T-cell (primary cell): Measurements from ENCODE around the gene TPH2. TPM values are rescaled to one million over a fixed set of nuclear protein-coding genes. Genes with fewer than 3 reads are reported as not detected.

ENCODE experiments used
- ATAC-seq, 4 experiments: fragments of 200-7000 bp in 3 of 4; fragments of 150-1000 bp in 1 of 4; cut with Tn5 transposase; replicated peaks in 1 of 4; 1 replicate in 3 of 4; 2 replicates in 1 of 4; pipeline ENCODE4 v1.10.0; 2021; ENCODE audit warnings: moderate library complexity in 3 of 4, mild to moderate bottlenecking in 2 of 4, moderate number of reproducible peaks in 1 of 4
- CTCF ChIA-PET, 2 donors: fragments of 300-600 bp; sonication (Branson Sonifier 250); formaldehyde crosslinking; loops; one replicate each; lab custom pipeline; 2022; ENCODE audit warnings: antibody characterized with exemption in 2 of 2; lab: Charles Lee
- POLR2A ChIA-PET, 2 donors: fragments of 300-600 bp; sonication (Branson Sonifier 250); formaldehyde crosslinking; loops; one replicate each; lab custom pipeline; 2022; ENCODE audit warnings: antibody characterized with exemption in 2 of 2; lab: Charles Lee
- DNase-seq, 35 experiments: peaks; one replicate each; pipeline versions ENCODE4 v3.0.0 to v3.0.0-alpha.2; 2013 to 2023
- H3K27ac ChIP-seq: one replicate; pipeline ENCODE4 v1.5.1; 2013; ENCODE audit warnings: low read length
- H3K27me3 ChIP-seq, 2 experiments: replicated peaks in 1 of 2; 1 replicate in 1 of 2; 2 replicates in 1 of 2; pipeline versions ENCODE4 v1.6.1 to v1.7.0; 2013; ENCODE audit warnings: low read length in 1 of 2, mixed read lengths in 1 of 2; ENCODE audit not compliant: control insufficient read depth in 2 of 2, insufficient read depth in 2 of 2; ENCODE audit errors: extremely low read depth in 1 of 2
- H3K36me3 ChIP-seq, 2 donors: 1 replicate in 1 of 2; 2 replicates in 1 of 2; pipeline versions ENCODE4 v1.6.1 to v1.7.0; 2013; ENCODE audit warnings: low read length in 1 of 2; ENCODE audit not compliant: control insufficient read depth in 2 of 2, insufficient read depth in 1 of 2; ENCODE audit errors: extremely low read depth in 1 of 2
- H3K4me1 ChIP-seq, 2 experiments: 1 replicate in 1 of 2; 2 replicates in 1 of 2; pipeline versions ENCODE4 v1.6.1 to v1.7.0; 2013; ENCODE audit warnings: low read length in 2 of 2, mixed read lengths in 1 of 2; ENCODE audit not compliant: insufficient read depth in 2 of 2, control insufficient read depth in 1 of 2; ENCODE audit errors: extremely low read depth in 1 of 2
- H3K4me3 ChIP-seq, 2 donors: 1 replicate in 1 of 2; 2 replicates in 1 of 2; pipeline versions ENCODE4 v1.5.1 to v1.7.0; 2013; ENCODE audit warnings: mild to moderate bottlenecking in 2 of 2, low read length in 1 of 2, moderate library complexity in 1 of 2; ENCODE audit not compliant: control insufficient read depth in 1 of 2; ENCODE audit errors: extremely low read depth in 1 of 2
- H3K9me3 ChIP-seq: 2 replicates; pipeline ENCODE4 v1.7.0; 2013
- H3K27ac Mint-ChIP-seq, 2 donors: one replicate each; pipeline ENCODE4 v1.8.0; 2020 to 2021; ENCODE audit warnings: mild to moderate bottlenecking in 2 of 2, mixed read lengths in 2 of 2
- H3K27me3 Mint-ChIP-seq, 2 donors: one replicate each; pipeline ENCODE4 v1.8.0; 2021 to 2022; ENCODE audit warnings: mixed read lengths in 2 of 2
- H3K36me3 Mint-ChIP-seq: one replicate; pipeline ENCODE4 v1.8.0; 2021; ENCODE audit warnings: mixed read lengths
- H3K4me1 Mint-ChIP-seq, 3 donors: one replicate each; pipeline ENCODE4 v1.8.0; 2020 to 2022; ENCODE audit warnings: mixed read lengths in 3 of 3, mild to moderate bottlenecking in 1 of 3
- H3K4me3 Mint-ChIP-seq, 3 donors: one replicate each; pipeline ENCODE4 v1.8.0; 2020 to 2022; ENCODE audit warnings: mild to moderate bottlenecking in 3 of 3, mixed read lengths in 3 of 3, moderate library complexity in 3 of 3
- H3K9me3 Mint-ChIP-seq, 3 donors: one replicate each; pipeline ENCODE4 v1.8.0; 2020 to 2022; ENCODE audit warnings: mixed read lengths in 3 of 3
- WGBS: methylation state at CpG from one replicate; pipeline ENCODE4 v1.1.5; 2013; ENCODE audit warnings: missing lambda C conversion rate; ENCODE audit not compliant: insufficient coverage; 5-methylcytosine and 5-hydroxymethylcytosine counted together
- total RNA-seq, 35 experiments: library from RNA in 6 of 35; stranded (reverse) in 6 of 35; fragments of 120-200 nt in 1 of 35; gene quantifications; one replicate each; pipeline versions ENCODE4 v1.2.1 to v1.2.4 and lab custom pipeline; 2013 to 2026

Gene TPH2
- total RNA-seq, 5 donors from 2014 or later (not counting 1 experiment from before 2014, with no cell fraction given) = 0.15 to 0.23 TPM; not detected in 3

- no CpG with 5 or more reads among the region's 3 CpGs for WGBS
- Mint-ChIP-seq H3K4me1 (no peaks in the 10 kb centered on the region), H3K27me3 (peaks cover 0 to 6% of the 10 kb centered on the region in 2 donors), H3K4me3 (no peak overlapping the region), H3K36me3 (no peaks in the 10 kb centered on the region), H3K27ac (no peak overlapping the region), H3K9me3 (peaks cover 2 to 5% (median 3%) of the 10 kb centered on the region in 3 donors)
- CTCF ChIA-PET = no interaction called here
- ATAC-seq (no peak), DNase-seq (no peak)
- H3K4me1 ChIP-seq = no peaks in the 10 kb centered on the region
- POLR2A ChIA-PET = no interaction called here
- no peaks in the 10 kb centered on the region for H3K36me3 ChIP-seq
- no peak overlapping the region for H3K27ac ChIP-seq
- no peak overlapping the region for H3K4me3 ChIP-seq
- no peaks in the 10 kb centered on the region for H3K9me3 ChIP-seq
- no peaks in the 10 kb centered on the region for H3K27me3 ChIP-seq
Observed at GRCh38 chr12:72076558-72076915, 137.9 kb downstream of the TPH2 start.

GRCh38 chr12:72077111-72077820 lies 138.6 kb downstream of the TPH2 start:
- no peak for ATAC-seq
- CTCF ChIA-PET = no interaction called here

GRCh38 chr12:72081777-72082176 lies 143.1 kb downstream of the TPH2 start:
- Histone ChIP-seq H3K4me3 (no peak overlapping the region), H3K27ac (no peak overlapping the region), H3K27me3 (no peaks in the 10 kb centered on the region), H3K9me3 (no peaks in the 10 kb centered on the region), H3K36me3 (no peaks in the 10 kb centered on the region), H3K4me1 (no peaks in the 10 kb centered on the region)
- ATAC-seq (no peak), DNase-seq (no peak)
- no peak overlapping the region for H3K4me3 Mint-ChIP-seq
- H3K27ac Mint-ChIP-seq = no peak overlapping the region
- ChIA-PET CTCF (no interaction called here), POLR2A (no interaction called here)
- H3K4me1 Mint-ChIP-seq = no peaks in the 10 kb centered on the region
- H3K27me3 Mint-ChIP-seq = peaks cover 0 to 8% of the 10 kb centered on the region in 2 donors
- H3K9me3 Mint-ChIP-seq = no peaks in the 10 kb centered on the region
- no CpG with 5 or more reads among the region's 2 CpGs for WGBS
- H3K36me3 Mint-ChIP-seq = no peaks in the 10 kb centered on the region

More at GRCh38 chr12:72077111-72077820, 138.6 kb downstream of the TPH2 start:
- Mint-ChIP-seq H3K4me3 (no peak overlapping the region), H3K27ac (no peak overlapping the region), H3K9me3 (peaks cover 0 to 1% (median 1%) of the 10 kb centered on the region in 3 donors), H3K27me3 (peaks cover 0 to 4% of the 10 kb centered on the region in 2 donors), H3K4me1 (no peaks in the 10 kb centered on the region), H3K36me3 (no peaks in the 10 kb centered on the region)
- Histone ChIP-seq H3K4me3 (no peak overlapping the region), H3K9me3 (no peaks in the 10 kb centered on the region), H3K36me3 (no peaks in the 10 kb centered on the region), H3K27me3 (no peaks in the 10 kb centered on the region), H3K4me1 (no peaks in the 10 kb centered on the region), H3K27ac (no peak overlapping the region)
- DNase-seq = no peak
- POLR2A ChIA-PET = interaction anchor here in 1 of 2 donors (0.5 kb wide), 1 partner anchor 27 kb away, joined by 3 read pairs; no protein-coding TSS in a partner anchor
- no CpG with 5 or more reads among the region's 5 CpGs for WGBS

Other genes with a start within 250 kb of the TPH2 start
- gene RAB21, start 184.0 kb upstream of the TPH2 start, total RNA-seq = 10 to 100 TPM; 55.3 to 65.2 (median 63.6) TPM
- 10 to 100 TPM; 63.8 to 85.9 (median 71.3) TPM for gene TBC1D15, start 99.1 kb upstream of the TPH2 start, total RNA-seq